SU-DHL-6 (cell line): Measurements from ENCODE around the gene ABR.

ENCODE experiments used
- EZH2phosphoT487 ChIP-seq: fragments of 200-600 bp; sonication (generic), shearing (Covaris generic); conservative IDR thresholded peaks from 2 replicates; pipeline ENCODE4 v1.6.1; 2018; ENCODE audit warnings: mild to moderate bottlenecking, antibody characterized with exemption, low read length, moderate library complexity, mixed read lengths
- TF ChIP-seq, protein P1 (sequence below): fragments of 200-600 bp; sonication (generic); IDR thresholded peaks from one replicate; pipeline ENCODE4 v1.5.1; 2017; ENCODE audit warnings: antibody characterized with exemption, mild to moderate bottlenecking, low read length, moderate library complexity; ENCODE audit not compliant: insufficient read depth, poor library complexity, severe bottlenecking

DNA sequence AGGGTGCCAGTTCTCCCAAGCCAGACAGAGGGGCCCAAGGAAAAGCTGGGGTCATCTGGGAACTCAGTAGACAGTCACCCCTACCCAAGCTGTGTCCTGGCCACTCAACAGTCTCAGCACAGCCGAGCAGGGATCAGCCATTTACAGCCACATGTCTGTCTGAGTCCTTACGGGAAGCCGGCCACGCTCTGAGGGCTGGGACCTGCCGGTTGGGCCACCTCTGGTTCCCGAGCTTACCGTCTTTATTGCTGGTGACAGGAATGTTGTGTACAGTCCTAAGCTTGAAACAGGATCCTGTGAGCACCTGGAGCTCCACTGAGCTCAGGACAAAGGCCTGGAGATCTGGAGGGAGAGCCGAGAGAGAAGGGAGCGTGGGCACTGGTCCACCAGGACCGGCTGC lies 123.0 kb downstream of the ABR start:
- TF ChIP-seq, protein P1, sequence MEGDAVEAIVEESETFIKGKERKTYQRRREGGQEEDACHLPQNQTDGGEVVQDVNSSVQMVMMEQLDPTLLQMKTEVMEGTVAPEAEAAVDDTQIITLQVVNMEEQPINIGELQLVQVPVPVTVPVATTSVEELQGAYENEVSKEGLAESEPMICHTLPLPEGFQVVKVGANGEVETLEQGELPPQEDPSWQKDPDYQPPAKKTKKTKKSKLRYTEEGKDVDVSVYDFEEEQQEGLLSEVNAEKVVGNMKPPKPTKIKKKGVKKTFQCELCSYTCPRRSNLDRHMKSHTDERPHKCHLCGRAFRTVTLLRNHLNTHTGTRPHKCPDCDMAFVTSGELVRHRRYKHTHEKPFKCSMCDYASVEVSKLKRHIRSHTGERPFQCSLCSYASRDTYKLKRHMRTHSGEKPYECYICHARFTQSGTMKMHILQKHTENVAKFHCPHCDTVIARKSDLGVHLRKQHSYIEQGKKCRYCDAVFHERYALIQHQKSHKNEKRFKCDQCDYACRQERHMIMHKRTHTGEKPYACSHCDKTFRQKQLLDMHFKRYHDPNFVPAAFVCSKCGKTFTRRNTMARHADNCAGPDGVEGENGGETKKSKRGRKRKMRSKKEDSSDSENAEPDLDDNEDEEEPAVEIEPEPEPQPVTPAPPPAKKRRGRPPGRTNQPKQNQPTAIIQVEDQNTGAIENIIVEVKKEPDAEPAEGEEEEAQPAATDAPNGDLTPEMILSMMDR: no peak
- no peak for TF ChIP-seq EZH2phosphoT487
